ENCODE results near the gene CFAP43.
"Not testable (repeated sequence)": the region's sequence is repeated elsewhere in the genome, so short reads cannot be mapped to it uniquely, and the experiment has no call there.

CFAP43 gene

GRCh38 chr10:104218751-104219150 is 13.4 kb downstream of the CFAP43 start:
- no peak for DNase-seq (ENCODE audit: low read depth)

- DNase-seq (ENCODE audit: low read depth) = no peak
Measured at GRCh38 chr10:104216631-104217030, 15.5 kb downstream of the CFAP43 start.

DNA sequence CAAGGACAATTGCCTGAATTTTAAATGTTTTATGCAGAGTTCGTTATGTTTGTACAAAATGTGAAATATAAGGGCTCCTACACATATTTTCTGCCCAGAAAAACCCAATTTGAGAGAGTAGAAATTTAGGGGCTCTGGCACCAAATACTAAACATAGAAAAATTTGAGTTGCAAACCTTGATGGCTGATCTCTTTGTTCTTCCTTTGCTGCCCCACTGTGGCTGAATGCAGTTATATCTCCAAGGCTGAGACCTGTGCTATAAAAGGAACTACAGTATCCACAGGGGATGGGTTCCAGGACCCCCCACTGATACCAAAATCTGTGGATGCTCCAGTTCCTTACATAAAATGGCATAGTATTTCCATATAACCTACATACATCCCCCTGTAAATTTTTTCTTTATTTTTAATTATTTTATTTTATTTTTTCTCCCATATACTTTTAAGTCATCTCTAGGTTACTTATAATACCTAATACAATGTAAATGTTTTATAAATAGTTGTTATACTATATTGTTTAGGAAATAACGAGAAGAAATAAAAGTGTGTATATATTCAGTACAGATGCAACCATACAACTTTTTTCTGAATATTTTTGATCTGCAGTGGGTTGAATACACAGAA is 22.5 kb downstream of the CFAP43 start:
- peak; percentile 29 for DNase-seq (ENCODE audit: low read depth)

- no peak for DNase-seq (ENCODE audit: low read depth)
Measured at GRCh38 chr10:104208730-104209129, 23.4 kb downstream of the CFAP43 start.

- DNase-seq (ENCODE audit: low read depth) = no peak
Measured at GRCh38 chr10:104202231-104202630, 29.9 kb downstream of the CFAP43 start.

DNA sequence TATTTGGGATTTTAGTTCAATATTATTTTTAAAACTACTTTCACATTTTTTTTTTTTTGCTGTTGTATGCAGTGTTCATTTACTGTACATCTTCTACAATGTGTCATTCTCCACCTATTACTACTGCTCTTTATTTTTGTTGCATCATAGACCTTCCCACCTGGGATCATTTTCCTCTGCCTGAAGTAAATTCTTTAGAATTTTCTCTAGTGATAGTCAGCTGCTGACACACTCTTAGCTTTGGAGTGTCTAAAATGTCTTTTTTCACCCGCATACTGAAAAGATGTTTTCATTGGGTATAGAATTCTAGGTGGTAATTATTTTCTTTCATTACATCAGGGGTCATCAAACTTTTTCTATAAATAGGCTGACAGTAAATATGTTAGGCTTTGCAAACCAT is 30.5 kb downstream of the CFAP43 start:
- DNase-seq (ENCODE audit: low read depth) = no peak

DNA sequence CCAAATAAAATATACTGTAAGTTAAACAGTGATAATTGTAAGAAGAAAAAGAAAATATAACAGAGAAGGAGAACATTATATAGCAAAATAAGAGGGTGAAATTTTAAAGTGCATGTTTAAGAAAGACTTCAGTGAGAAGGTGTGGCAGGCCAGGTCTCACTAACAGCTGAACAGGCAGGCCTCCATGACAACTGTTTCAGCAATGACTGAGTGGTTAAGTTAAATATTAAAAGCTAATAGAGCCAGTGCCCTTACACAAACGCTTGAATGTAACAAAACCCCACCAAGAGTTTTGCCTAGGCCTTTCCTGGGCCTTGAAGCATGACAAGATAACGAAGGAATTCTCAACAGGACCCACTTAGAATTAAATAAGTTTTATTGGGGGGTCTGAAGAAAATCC is 32.6 kb downstream of the CFAP43 start:
- DNase-seq (ENCODE audit: low read depth) = no peak

- DNase-seq (ENCODE audit: low read depth) = no peak
Measured at GRCh38 chr10:104197364-104197763, 34.8 kb downstream of the CFAP43 start.

GRCh38 chr10:104195706-104196105 is 36.5 kb downstream of the CFAP43 start:
- no peak for DNase-seq (ENCODE audit: low read depth)

GRCh38 chr10:104193787-104194186 is 38.4 kb downstream of the CFAP43 start:
- DNase-seq (ENCODE audit: low read depth) = no peak

- no peak for DNase-seq (ENCODE audit: low read depth)
Measured at GRCh38 chr10:104190695-104191094, 41.5 kb downstream of the CFAP43 start.

DNA sequence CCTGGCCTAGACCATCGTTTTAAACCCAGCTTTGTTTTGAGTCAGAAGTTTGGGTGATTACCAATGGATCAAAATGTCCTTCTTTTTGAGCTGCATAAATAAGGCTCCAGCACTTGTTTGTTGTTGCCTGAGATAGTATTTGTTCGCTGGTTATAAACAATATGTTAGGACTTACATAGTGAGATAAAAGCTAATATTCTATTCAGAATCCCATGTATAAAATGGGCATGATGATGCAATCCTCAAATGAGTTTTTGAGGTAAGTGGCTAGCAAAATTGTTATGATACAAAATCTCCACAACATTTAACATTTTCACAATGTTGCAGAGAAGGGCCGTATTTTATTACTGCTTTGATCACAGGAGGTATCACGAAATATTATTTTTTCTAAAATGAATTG is 48.5 kb downstream of the CFAP43 start:
- no peak for DNase-seq (ENCODE audit: low read depth)

DNA sequence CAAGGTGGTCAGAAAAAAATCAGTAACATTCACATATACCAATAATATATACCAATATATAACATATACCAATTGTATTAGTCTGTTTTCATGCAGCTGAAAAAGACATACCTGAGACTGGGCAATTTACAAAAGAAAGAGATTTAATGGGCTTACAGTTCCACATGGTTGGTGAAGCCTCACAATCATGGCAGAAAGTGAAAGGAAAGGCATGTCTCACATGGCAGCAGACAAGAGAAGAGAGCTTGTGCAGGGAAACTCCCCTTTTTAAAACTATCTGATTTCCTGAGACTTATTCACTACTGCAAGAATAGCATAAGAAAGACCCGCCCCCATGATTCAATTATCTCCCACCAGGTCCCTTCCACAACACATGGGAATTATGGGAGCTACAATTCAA is 58.0 kb downstream of the CFAP43 start:
- not testable (repeated sequence) for DNase-seq (ENCODE audit: low read depth)

DNA sequence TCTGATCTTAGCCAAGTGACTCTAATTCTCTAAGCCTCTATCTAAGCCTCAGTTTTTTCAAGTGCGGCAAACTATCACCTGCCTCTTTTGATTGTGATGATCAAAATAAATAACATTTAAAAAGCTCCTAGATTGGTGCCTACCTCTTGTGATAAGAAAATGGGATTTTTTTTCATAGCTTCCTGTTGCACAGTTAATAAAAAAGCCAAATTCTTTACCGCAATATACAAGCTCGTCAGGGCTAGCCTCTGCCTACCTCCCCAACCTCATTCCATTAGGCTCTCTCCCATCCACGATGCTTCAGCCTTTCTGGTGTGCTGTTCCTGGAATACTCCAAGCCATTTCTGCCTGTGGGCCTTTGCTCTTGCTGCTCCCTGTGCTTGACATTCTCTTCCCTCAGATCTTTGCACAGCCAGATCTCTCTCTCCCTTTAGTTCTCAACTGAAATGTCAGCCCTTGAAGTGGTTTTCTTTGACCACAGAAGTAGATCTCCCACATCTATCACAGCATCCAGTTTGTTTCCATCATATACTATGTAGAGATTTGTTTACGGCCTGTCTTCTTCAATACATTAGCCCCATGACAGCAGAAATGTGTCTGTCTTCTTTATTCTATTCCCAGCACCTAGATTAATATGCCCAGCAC is 61.4 kb downstream of the CFAP43 start:
- DNase-seq (ENCODE audit: low read depth) = no peak

GRCh38 chr10:104155591-104155990 is 76.6 kb downstream of the CFAP43 start:
- no peak for DNase-seq (ENCODE audit: low read depth)

- DNase-seq (ENCODE audit: low read depth) = no peak
Measured at GRCh38 chr10:104151737-104152136, 80.4 kb downstream of the CFAP43 start.

DNA sequence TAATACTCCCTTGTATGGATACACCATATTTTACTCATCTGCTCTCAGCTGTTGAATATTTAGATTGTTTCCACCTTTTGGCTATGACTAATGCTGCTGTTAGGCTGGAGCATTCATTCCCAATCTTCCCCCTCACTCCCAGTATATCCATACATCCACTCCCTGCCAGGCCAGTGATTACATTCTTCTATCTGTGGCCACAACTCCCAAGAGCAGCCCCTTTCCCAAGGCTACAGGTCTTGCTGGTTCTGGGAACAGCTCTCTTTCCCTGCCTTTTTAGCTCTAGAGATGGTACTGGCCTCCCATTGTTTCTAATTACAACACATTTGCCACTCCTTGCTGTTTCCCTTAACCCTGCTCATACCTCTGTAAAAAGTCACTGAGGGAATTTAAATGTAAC is 82.0 kb downstream of the CFAP43 start:
- DNase-seq (ENCODE audit: low read depth) = no peak

DNA sequence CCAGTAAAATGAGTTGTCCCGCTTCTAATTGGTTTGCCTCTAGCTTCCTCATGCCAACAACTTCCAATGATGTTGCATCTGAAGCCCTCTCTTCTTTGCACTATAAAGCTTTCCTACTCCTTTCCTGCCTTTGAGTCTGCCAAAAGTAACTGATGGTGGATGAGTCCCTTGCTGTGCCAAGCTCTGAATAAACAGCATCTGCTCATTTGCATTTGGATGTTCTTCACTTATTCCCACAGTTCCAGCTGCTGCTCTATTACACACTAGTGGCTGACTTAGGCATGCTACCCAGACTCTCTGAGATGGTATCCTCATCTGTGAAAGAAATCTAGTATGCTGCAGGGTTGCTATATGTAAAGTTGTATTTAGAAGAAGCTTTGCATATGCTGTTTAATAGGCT is 85.3 kb downstream of the CFAP43 start:
- no peak for DNase-seq (ENCODE audit: low read depth)

DNA sequence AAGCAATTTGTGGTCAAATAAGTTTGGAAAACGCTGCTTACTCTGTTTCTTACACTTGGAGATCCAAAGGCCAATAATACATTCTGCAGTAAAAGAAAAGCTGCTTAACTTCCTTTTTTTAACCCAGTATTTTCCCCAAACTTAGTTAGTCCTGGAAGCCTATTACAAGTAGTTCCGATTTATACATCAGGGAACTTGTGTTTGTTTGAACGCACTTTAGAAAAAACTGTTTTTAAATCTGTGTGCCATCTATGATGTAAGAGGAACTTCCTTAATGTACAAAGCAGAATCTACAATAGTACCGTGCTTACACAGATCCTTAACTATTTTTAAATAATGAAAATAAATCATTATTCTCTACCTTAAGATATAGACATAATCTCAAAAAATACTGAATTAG is 87.2 kb downstream of the CFAP43 start:
- DNase-seq (ENCODE audit: low read depth) = no peak

GRCh38 chr10:104143829-104144228 is 88.3 kb downstream of the CFAP43 start:
- no peak for DNase-seq (ENCODE audit: low read depth)

GRCh38 chr10:104142081-104142480 is 90.1 kb downstream of the CFAP43 start:
- no peak for DNase-seq (ENCODE audit: low read depth)

DNA sequence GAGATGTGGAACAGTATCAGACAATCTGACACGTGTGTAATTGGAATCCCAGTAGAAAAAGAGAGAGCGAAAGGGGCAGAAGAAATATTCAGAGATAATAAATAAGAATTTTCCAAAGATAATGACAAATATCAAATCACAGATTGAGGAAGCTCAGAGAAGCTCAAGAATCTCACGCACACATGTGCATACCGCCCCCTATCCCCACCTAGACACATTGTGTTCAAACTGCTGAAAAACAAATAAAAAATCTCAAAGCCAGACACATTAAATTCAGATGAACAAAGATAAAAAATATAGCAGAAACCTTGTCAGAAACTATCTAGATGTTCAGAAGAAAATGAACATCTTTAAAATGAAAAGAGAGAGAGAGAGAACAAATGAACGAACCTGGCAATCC is 92.9 kb downstream of the CFAP43 start:
- DNase-seq (ENCODE audit: low read depth) = no peak

DNA sequence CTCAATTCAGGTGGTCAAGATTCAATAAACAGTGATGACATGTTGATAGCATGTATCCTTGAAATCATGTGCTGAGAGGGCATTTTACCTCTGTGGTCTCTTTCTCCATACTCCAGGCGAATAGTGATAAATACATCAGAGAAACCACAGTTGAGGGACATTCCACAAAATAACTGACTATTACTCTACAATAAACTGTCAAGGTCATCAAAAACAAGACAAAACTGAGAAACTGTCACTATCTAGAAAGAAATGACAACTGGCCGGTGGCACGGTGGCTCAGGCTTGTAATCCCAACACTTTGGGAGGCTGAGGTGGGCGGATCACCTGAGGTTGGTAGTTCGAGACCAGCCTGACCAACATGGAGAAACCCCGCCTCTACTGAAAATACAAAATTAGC is 94.0 kb downstream of the CFAP43 start:
- no peak for DNase-seq (ENCODE audit: low read depth)

DNA sequence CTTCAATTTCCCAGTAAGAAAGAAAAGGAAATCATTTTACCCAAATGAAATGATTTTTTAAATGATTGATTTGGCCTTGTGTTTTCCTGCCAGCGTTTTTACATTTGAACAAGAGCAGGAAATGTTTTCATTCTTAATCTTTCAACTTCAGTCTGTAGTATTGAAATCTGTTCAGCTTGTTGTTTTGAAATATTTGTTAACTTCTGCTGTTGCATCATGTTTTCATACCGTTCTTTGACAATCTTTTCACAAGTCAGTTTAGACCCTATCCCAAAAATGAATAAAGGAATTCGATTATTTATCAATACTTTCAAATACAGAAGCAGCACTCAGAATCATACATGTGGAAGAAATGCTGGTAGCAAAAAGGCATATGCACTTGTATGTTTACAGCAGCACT is 102.1 kb downstream of the CFAP43 start:
- DNase-seq (ENCODE audit: low read depth) = no peak

Measured in stromal cell of bone marrow (primary cell).